Osteoblast (primary cell): ENCODE data around the gene VSTM2A. TPM values are rescaled to one million over a fixed set of nuclear protein-coding genes. Genes with fewer than 3 reads are reported as not detected.

Experiments used
- DNase-seq: peaks from one replicate; pipeline ENCODE4 v3.0.0; 2011; ENCODE audit warnings: low spot score, mixed read lengths; ENCODE audit not compliant: insufficient read length; ENCODE audit errors: missing footprints
- H2AFZ ChIP-seq: 2 replicates; pipeline ENCODE4 v1.6.0; 2011; ENCODE audit warnings: mild to moderate bottlenecking, low read length
- H3K27ac ChIP-seq: 2 replicates; pipeline ENCODE4 v1.5.1; 2011; ENCODE audit warnings: mild to moderate bottlenecking, low read depth, low read length, moderate library complexity
- H3K27me3 ChIP-seq: 2 replicates; pipeline ENCODE4 v1.6.0; 2012; ENCODE audit warnings: mild to moderate bottlenecking, control low read depth, inconsistent platforms, low read length, moderate library complexity; ENCODE audit not compliant: insufficient read depth
- H3K36me3 ChIP-seq: 2 replicates; pipeline ENCODE4 v1.5.1; 2011; ENCODE audit warnings: mild to moderate bottlenecking, low read length, control low read depth, moderate library complexity; ENCODE audit not compliant: insufficient read depth
- H3K4me1 ChIP-seq: 2 replicates; pipeline ENCODE4 v1.5.1; 2011; ENCODE audit warnings: mild to moderate bottlenecking, low read length, control low read depth, moderate library complexity; ENCODE audit not compliant: insufficient read depth
- H3K4me2 ChIP-seq: 2 replicates; pipeline ENCODE4 v1.6.0; 2011; ENCODE audit warnings: mild to moderate bottlenecking, low read length; ENCODE audit not compliant: insufficient read depth
- H3K4me3 ChIP-seq: fragments of 200-600 bp; sonication (generic); 3 replicates; pipeline ENCODE4 v1.5.1; 2012; ENCODE audit warnings: mild to moderate bottlenecking, low read length, inconsistent platforms; ENCODE audit not compliant: insufficient read depth
- H3K79me2 ChIP-seq: 2 replicates; pipeline ENCODE4 v1.6.0; 2012; ENCODE audit warnings: mild to moderate bottlenecking, low read length, control low read depth, inconsistent platforms; ENCODE audit not compliant: insufficient read depth
- H3K9me3 ChIP-seq: 2 replicates; pipeline ENCODE4 v1.5.1; 2011; ENCODE audit warnings: low read depth, low read length, control low read depth
- H4K20me1 ChIP-seq: 2 replicates; pipeline ENCODE4 v1.6.0; 2012; ENCODE audit warnings: mild to moderate bottlenecking, low read length, control low read depth; ENCODE audit not compliant: insufficient read depth
- total RNA-seq: library from RNA; depleted of rRNA; stranded (reverse); fragments of >200 nt; gene quantifications from 2 replicates; pipeline ENCODE4 v1.2.3, GENCODE V29; 2012
- TF ChIP-seq, protein P1 (sequence below): IDR thresholded peaks from 2 replicates; pipeline ENCODE4 v1.5.1; 2011; ENCODE audit warnings: mild to moderate bottlenecking, low read depth, low read length, moderate library complexity; ENCODE audit errors: extremely low read depth

VSTM2A gene
- total RNA-seq, 1 donor, result not detected

DNA sequence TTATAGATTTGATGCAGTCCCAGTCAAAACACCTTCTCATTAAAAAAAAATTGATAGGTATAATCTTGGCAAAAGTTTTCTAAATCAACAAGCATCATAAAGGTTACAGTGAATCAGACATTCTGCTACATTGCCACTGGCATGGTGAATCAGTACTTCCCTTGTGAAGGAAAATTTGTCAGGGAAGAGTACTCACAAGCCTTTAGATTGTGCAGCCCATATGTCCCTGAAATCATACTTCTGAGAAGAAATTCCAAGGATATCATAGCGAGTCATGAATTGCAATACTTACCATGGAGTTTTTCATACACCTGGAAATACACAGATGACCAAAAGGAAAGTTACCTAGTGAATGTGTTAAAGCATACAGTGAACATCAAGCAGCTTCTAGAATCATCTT, 17.2 kb downstream of the VSTM2A start:
- no peak overlapping the region for H3K4me3 ChIP-seq
- no peaks in the 10 kb centered on the region for H4K20me1 ChIP-seq
- no peak for DNase-seq
- H3K27me3 ChIP-seq, result no peaks in the 10 kb centered on the region
- H3K79me2 ChIP-seq, result no peaks in the 10 kb centered on the region
- H3K27ac ChIP-seq, result no peak overlapping the region
- TF ChIP-seq, protein P1, sequence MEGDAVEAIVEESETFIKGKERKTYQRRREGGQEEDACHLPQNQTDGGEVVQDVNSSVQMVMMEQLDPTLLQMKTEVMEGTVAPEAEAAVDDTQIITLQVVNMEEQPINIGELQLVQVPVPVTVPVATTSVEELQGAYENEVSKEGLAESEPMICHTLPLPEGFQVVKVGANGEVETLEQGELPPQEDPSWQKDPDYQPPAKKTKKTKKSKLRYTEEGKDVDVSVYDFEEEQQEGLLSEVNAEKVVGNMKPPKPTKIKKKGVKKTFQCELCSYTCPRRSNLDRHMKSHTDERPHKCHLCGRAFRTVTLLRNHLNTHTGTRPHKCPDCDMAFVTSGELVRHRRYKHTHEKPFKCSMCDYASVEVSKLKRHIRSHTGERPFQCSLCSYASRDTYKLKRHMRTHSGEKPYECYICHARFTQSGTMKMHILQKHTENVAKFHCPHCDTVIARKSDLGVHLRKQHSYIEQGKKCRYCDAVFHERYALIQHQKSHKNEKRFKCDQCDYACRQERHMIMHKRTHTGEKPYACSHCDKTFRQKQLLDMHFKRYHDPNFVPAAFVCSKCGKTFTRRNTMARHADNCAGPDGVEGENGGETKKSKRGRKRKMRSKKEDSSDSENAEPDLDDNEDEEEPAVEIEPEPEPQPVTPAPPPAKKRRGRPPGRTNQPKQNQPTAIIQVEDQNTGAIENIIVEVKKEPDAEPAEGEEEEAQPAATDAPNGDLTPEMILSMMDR, result no peak
- no peaks in the 10 kb centered on the region for H3K36me3 ChIP-seq
- no peaks in the 10 kb centered on the region for H3K4me1 ChIP-seq
- no peaks in the 10 kb centered on the region for H3K9me3 ChIP-seq
- no peak overlapping the region for H3K4me2 ChIP-seq
- no peak overlapping the region for H2AFZ ChIP-seq

DNA sequence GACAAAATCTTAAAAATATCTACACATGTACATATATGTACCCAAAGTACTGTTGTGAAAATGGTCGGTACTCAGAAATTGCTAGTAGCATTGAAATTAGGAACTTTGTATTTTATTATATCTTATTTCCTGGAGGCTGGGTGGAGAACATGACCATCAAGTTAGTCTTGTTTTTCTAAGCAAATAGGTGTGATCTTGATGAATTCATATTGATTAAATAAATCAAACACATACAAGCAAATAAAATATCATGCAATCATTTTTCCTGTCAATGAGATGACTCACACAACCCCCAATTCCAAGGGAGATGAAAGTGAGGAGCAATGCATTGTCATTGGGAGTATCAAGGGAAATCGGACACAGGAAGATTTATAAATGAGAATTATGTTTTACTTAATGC, 18.0 kb downstream of the VSTM2A start:
- Histone ChIP-seq H2AFZ (no peak overlapping the region), H3K27ac (no peak overlapping the region), H3K27me3 (no peaks in the 10 kb centered on the region), H4K20me1 (no peaks in the 10 kb centered on the region), H3K4me3 (no peak overlapping the region), H3K79me2 (no peaks in the 10 kb centered on the region), H3K4me1 (no peaks in the 10 kb centered on the region), H3K4me2 (no peak overlapping the region), H3K9me3 (no peaks in the 10 kb centered on the region), H3K36me3 (no peaks in the 10 kb centered on the region)
- TF ChIP-seq, protein P1, result no peak
- DNase-seq, result no peak

DNA sequence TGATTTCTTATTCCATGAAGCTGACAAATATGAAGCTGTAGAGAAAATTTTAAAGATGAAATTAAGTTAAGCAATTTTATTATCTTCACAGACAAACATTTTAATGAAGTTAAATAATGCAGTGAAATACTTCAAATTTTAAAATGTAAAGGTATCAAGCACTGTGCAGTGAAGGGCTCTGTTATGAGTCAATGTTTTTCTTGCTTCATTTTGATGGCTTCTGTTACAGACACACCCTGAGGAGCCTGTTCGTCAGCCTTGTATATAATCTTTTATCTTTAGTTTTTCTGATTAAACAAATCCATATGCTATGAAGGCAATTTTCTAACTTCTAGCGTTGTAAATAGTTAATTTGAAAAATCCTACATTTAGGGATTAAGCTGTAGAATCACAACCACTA, 18.5 kb downstream of the VSTM2A start:
- Histone ChIP-seq H3K27ac (no peak overlapping the region), H3K27me3 (no peaks in the 10 kb centered on the region), H3K4me1 (no peaks in the 10 kb centered on the region), H2AFZ (no peak overlapping the region), H3K79me2 (no peaks in the 10 kb centered on the region), H3K4me2 (no peak overlapping the region), H3K36me3 (no peaks in the 10 kb centered on the region), H4K20me1 (no peaks in the 10 kb centered on the region), H3K4me3 (no peak overlapping the region), H3K9me3 (no peaks in the 10 kb centered on the region)
- TF ChIP-seq, protein P1, result no peak
- no peak for DNase-seq

DNA sequence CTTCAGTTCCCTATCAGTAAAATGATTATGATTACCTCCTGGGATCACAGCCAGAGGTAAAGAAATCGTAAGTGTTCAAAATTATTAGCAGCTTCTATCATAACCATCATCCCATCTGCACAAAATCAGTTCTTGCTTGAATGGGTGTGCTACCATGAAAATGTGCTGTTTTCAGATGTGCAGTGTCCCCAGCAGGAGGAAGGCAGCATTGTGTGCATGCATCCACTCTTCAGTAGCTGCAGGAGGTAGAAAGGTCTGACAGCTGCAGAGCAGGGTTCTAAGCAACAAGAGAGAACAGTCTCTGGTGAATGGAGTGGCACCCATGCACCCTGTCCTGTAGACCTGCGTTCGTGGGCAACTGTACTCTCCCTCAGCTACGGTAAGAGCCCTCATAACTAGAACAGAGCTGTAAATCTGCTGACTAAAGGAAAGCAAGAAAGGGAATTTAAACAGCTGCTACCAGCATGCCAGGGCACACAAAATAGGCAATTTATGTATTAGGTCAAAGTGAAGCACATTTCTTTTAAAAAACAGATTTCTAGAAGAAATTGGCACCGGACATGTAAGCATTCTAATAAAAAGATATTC, 21.2 kb downstream of the VSTM2A start:
- Histone ChIP-seq H3K36me3 (no peaks in the 10 kb centered on the region), H3K4me3 (no peak overlapping the region), H3K4me2 (no peak overlapping the region), H3K27me3 (no peaks in the 10 kb centered on the region), H2AFZ (no peak overlapping the region), H3K79me2 (no peaks in the 10 kb centered on the region), H4K20me1 (no peaks in the 10 kb centered on the region), H3K4me1 (no peaks in the 10 kb centered on the region), H3K9me3 (no peaks in the 10 kb centered on the region), H3K27ac (no peak overlapping the region)
- DNase-seq, result no peak
- TF ChIP-seq, protein P1, result no peak
